Fibroblast of mammary gland (primary cell): ENCODE data around the gene CACNA1C.

Source experiments
- DNase-seq: peaks from one replicate; pipeline ENCODE4 v3.0.0-alpha.2; 2010; ENCODE audit warnings: low read depth
- H3K4me3 ChIP-seq: 2 replicates; pipeline ENCODE4 v1.5.1; 2011; ENCODE audit warnings: low read depth, mild to moderate bottlenecking, low read length, moderate library complexity; ENCODE audit not compliant: control insufficient read depth
- CTCF ChIP-seq: conservative IDR thresholded peaks from 2 replicates; pipeline ENCODE4 v1.5.1; 2011; ENCODE audit warnings: low read depth, low read length, inconsistent platforms; ENCODE audit not compliant: control insufficient read depth, insufficient read depth

The CACNA1C gene

GRCh38 chr12:2195085-2195484 is 142.3 kb downstream of the CACNA1C start:
- H3K4me3 ChIP-seq: no peak overlapping the region
- TF ChIP-seq CTCF: no peak
- DNase-seq: no peak

GRCh38 chr12:2198005-2198501 is 145.3 kb downstream of the CACNA1C start:
- no peak overlapping the region for H3K4me3 ChIP-seq
- TF ChIP-seq CTCF: no peak
- DNase-seq: peak; percentile 69

GRCh38 chr12:2198542-2198941 is 145.8 kb downstream of the CACNA1C start:
- H3K4me3 ChIP-seq: no peak overlapping the region
- DNase-seq: no peak
- no peak for TF ChIP-seq CTCF

- TF ChIP-seq CTCF: no peak
- DNase-seq: no peak
- no peak overlapping the region for H3K4me3 ChIP-seq
Measured at GRCh38 chr12:2205996-2206395, 153.2 kb downstream of the CACNA1C start.

GRCh38 chr12:2208837-2209635 is 156.2 kb downstream of the CACNA1C start:
- DNase-seq: no peak
- no peak overlapping the region for H3K4me3 ChIP-seq
- TF ChIP-seq CTCF: no peak

GRCh38 chr12:2211119-2211518 is 158.3 kb downstream of the CACNA1C start:
- DNase-seq: no peak
- H3K4me3 ChIP-seq: no peak overlapping the region
- no peak for TF ChIP-seq CTCF
